Stimulated activated naive B cell treated with anti-CD40 and anti-IgM and Interleukin-4, amounts not matched to agents 10 μg/mL and 1 μg/mL and 100 μg/mL, for 72 hours (primary cell): ENCODE results near the gene RAD9A.

Experiments used
- ATAC-seq, 2 donors: fragments of 150-1000 bp; cut with Tn5 transposase; replicated peaks; 2 replicates each; pipeline ENCODE4 v1.10.0; 2021; ENCODE audit warnings: moderate library complexity in 1 of 2
- DNase-seq: peaks from one replicate; pipeline ENCODE4 v3.0.0; 2021
- H3K27ac Mint-ChIP-seq: one replicate; pipeline ENCODE4 v1.8.0; 2022; ENCODE audit warnings: mild to moderate bottlenecking, mixed read lengths
- H3K27me3 Mint-ChIP-seq, 2 donors: one replicate each; pipeline ENCODE4 v1.8.0; 2022; ENCODE audit warnings: mixed read lengths in 2 of 2
- H3K36me3 Mint-ChIP-seq, 2 donors: one replicate each; pipeline ENCODE4 v1.8.0; 2022; ENCODE audit warnings: mixed read lengths in 2 of 2, mild to moderate bottlenecking in 1 of 2
- H3K4me1 Mint-ChIP-seq, 2 donors: one replicate each; pipeline ENCODE4 v1.8.0; 2022; ENCODE audit warnings: mixed read lengths in 2 of 2, mild to moderate bottlenecking in 1 of 2
- H3K4me3 Mint-ChIP-seq, 2 donors: one replicate each; pipeline ENCODE4 v1.8.0; 2022; ENCODE audit warnings: mild to moderate bottlenecking in 2 of 2, mixed read lengths in 2 of 2, moderate library complexity in 1 of 2
- H3K9me3 Mint-ChIP-seq, 2 donors: one replicate each; pipeline ENCODE4 v1.8.0; 2022; ENCODE audit warnings: mixed read lengths in 2 of 2, mild to moderate bottlenecking in 1 of 2

Gene RAD9A

DNA sequence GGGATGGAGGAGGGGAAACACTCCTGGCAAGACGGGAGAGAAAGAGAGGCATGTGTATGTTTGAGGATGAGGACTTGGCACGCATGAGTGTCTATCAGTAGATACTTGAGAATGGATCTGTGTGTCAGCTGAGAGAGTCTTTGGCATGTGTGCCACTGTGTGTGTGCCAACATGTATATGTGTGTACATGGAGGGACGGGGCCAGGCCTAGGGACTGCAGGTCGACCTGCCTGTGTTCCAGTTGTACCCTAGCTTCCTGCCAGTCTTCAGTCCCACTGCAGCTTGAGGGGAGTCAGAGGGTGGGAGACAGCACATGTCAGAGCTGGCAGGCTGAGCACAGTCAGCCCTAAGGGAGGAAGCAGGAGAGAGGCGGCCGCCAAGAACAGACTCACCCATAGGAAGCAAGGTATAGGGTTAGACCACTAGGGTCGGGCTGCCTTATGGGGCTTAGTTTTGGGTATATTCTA, 24.0 kb upstream of the RAD9A start:
- peaks cover 28 to 60% of the 10 kb centered on the region in 2 donors for H3K36me3 Mint-ChIP-seq
- no peak for ATAC-seq
- H3K9me3 Mint-ChIP-seq, result no peaks in the 10 kb centered on the region
- H3K4me3 Mint-ChIP-seq, result peak overlapping the region; percentile 18 to 39
- peak overlapping the region; percentile 27 for H3K27ac Mint-ChIP-seq
- no peaks in the 10 kb centered on the region for H3K27me3 Mint-ChIP-seq
- no peak for DNase-seq
- peaks cover 73 to 91% of the 10 kb centered on the region in 2 donors for H3K4me1 Mint-ChIP-seq

- peaks cover 71 to 87% of the 10 kb centered on the region in 2 donors for H3K4me1 Mint-ChIP-seq
- H3K4me3 Mint-ChIP-seq, result peak overlapping the region; percentile 18 to 39
- DNase-seq, result no peak
- H3K27me3 Mint-ChIP-seq, result no peaks in the 10 kb centered on the region
- peak; percentile 41 to 55 for ATAC-seq
- peak overlapping the region; percentile 27 for H3K27ac Mint-ChIP-seq
- no peaks in the 10 kb centered on the region for H3K9me3 Mint-ChIP-seq
- peaks cover 25 to 58% of the 10 kb centered on the region in 2 donors for H3K36me3 Mint-ChIP-seq
Measured at GRCh38 chr11:67368621-67369020, 23.2 kb upstream of the RAD9A start.

DNA sequence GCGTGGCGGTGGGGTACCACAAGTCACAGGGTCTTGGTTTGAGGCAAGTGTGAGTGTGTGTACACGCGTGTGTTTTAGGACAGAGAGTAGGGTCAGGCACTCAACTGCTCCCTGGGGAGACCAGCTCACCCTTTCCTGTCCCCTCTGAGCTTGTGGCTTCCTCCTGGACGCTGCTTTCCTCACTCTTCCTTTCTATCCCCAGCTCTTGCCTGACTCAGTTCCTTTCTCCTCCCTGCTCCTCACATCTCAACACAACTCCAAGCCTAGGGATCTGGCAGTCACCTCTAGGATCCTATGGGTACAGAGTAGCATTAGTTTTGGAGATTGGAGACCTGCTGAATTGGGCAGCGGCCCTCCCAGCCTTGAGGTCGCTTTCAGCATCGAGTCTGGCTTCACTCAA, 22.5 kb upstream of the RAD9A start:
- H3K27me3 Mint-ChIP-seq, result no peaks in the 10 kb centered on the region

GRCh38 chr11:67369801-67370284, 21.9 kb upstream of the RAD9A start:
- H3K27me3 Mint-ChIP-seq, result no peaks in the 10 kb centered on the region
- no peak for ATAC-seq
- peak overlapping the region; percentile 11 to 18 for H3K4me3 Mint-ChIP-seq
- no peak overlapping the region for H3K27ac Mint-ChIP-seq
- no peak for DNase-seq
- H3K4me1 Mint-ChIP-seq, result peaks cover 72 to 87% of the 10 kb centered on the region in 2 donors
- peaks cover 20 to 49% of the 10 kb centered on the region in 2 donors for H3K36me3 Mint-ChIP-seq
- H3K9me3 Mint-ChIP-seq, result no peaks in the 10 kb centered on the region

More for the DNA sequence above, 22.5 kb upstream of the RAD9A start:
- peaks cover 25 to 54% of the 10 kb centered on the region in 2 donors for H3K36me3 Mint-ChIP-seq
- H3K4me3 Mint-ChIP-seq, result peak overlapping the region; percentile 11 to 49
- ATAC-seq, result no peak
- peaks cover 71 to 87% of the 10 kb centered on the region in 2 donors for H3K4me1 Mint-ChIP-seq
- peak overlapping the region; percentile 68 for H3K27ac Mint-ChIP-seq
- no peak for DNase-seq
- no peaks in the 10 kb centered on the region for H3K9me3 Mint-ChIP-seq

- H3K36me3 Mint-ChIP-seq, result peaks cover 14 to 42% of the 10 kb centered on the region in 2 donors
- H3K4me1 Mint-ChIP-seq, result peaks cover 68 to 81% of the 10 kb centered on the region in 2 donors
- no peak for DNase-seq
- peak overlapping the region; percentile 65 to 92 for H3K4me3 Mint-ChIP-seq
- H3K9me3 Mint-ChIP-seq, result no peaks in the 10 kb centered on the region
- H3K27me3 Mint-ChIP-seq, result no peaks in the 10 kb centered on the region
- ATAC-seq, result no peak
- peak overlapping the region; percentile 68 for H3K27ac Mint-ChIP-seq
Measured at GRCh38 chr11:67370351-67371076, 21.3 kb upstream of the RAD9A start.

DNA sequence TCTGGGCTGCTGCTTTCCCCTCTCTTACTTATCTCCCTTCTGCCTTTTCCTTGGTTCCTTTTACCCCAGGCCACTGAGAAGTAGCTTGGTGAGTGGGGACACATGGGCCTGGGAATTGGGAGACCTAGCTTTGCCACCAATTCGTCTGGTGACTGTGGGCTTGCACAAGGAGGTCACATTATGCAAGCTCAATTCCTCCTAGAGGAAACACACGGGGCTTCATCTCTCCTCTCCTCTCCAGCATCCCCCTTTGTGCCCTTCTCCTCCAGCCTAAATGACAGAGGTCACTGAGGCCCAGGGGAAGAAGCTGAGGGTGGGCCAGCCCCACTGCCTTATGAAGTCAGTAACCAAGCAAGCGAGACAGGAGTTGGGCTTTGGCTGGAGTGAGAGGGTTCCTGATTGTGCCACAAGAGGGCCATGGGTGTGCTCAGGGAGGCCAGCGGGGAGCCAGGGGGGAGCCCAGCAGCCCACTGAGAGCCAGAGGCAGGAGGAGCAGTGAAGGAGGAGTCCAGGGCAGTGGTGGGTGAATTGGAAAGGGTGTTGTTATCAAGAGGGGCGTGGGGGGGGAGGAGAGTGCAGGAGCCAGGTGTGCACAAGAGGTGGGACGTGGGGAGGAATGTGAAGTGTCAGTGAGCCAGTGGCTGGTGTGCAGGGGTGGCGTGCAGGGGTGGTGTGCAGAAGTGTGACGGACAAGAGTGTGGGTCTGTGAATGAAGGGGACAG, 20.4 kb upstream of the RAD9A start:
- peak overlapping the region; percentile 85 to 92 for H3K4me3 Mint-ChIP-seq
- H3K36me3 Mint-ChIP-seq, result peaks cover 6 to 34% of the 10 kb centered on the region in 2 donors
- no peaks in the 10 kb centered on the region for H3K9me3 Mint-ChIP-seq
- no peaks in the 10 kb centered on the region for H3K27me3 Mint-ChIP-seq
- ATAC-seq (peak; percentile 41), DNase-seq (no peak)
- H3K27ac Mint-ChIP-seq, result peak overlapping the region; percentile 95
- H3K4me1 Mint-ChIP-seq, result peaks cover 60 to 73% of the 10 kb centered on the region in 2 donors

- Mint-ChIP-seq H3K4me1 (peaks cover 56 to 70% of the 10 kb centered on the region in 2 donors), H3K27me3 (no peaks in the 10 kb centered on the region)
Measured at GRCh38 chr11:67371911-67372320, 19.9 kb upstream of the RAD9A start.

DNA sequence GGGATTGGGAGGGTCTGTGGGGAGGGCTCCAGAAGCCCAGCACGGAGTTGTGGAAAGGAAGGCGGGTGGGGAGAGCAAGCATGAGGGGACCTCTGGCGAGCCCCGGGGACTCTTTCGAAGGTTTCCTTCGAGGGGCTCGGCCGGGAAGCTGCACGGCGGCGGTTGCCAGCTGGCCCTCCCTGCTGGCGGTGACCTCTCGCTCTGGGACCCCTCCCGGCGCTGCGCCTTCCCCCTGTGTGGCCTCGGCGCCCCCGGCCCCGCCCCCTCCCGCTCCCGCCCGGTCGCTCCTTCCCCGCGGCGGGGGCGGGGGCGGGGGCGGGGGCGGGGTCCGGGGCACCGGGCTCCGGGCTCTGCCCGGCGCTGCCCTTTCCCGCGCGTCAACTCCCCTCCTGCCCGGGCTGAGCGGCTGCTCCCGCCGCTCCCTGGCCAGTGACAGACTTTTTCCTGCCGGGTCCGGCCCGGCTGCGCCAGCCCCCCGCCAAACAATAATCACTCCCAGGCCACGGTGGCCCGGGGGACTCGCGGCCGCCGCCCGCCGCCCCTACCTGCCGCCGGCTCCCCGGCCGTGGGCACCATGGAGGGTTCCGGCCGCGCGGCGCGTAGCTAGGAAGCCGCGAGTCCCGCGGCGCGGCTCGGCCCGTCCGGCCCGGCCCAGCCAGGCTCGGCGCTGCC, 19.3 kb upstream of the RAD9A start:
- DNase-seq (no peak), ATAC-seq (no peak)
- no peaks in the 10 kb centered on the region for H3K9me3 Mint-ChIP-seq
- H3K4me1 Mint-ChIP-seq, result peaks cover 55 to 67% of the 10 kb centered on the region in 2 donors
- peak overlapping the region; percentile 92 to 93 for H3K4me3 Mint-ChIP-seq
- H3K36me3 Mint-ChIP-seq, result peaks cover 5 to 32% of the 10 kb centered on the region in 2 donors
- no peaks in the 10 kb centered on the region for H3K27me3 Mint-ChIP-seq
- peak overlapping the region; percentile 95 for H3K27ac Mint-ChIP-seq

More at GRCh38 chr11:67371911-67372320, 19.9 kb upstream of the RAD9A start:
- no peaks in the 10 kb centered on the region for H3K9me3 Mint-ChIP-seq
- peak; percentile 4 to 11 for ATAC-seq
- peak overlapping the region; percentile 95 for H3K27ac Mint-ChIP-seq
- no peak for DNase-seq
- H3K36me3 Mint-ChIP-seq, result peaks cover 5 to 32% of the 10 kb centered on the region in 2 donors
- H3K4me3 Mint-ChIP-seq, result peak overlapping the region; percentile 85 to 92

GRCh38 chr11:67372993-67373647, 18.7 kb upstream of the RAD9A start, which contains the start of gene CLCF1:
Gene CLCF1 (minus strand): TSS chr11:67373598. CDS start chr11:67373539, 59 bp downstream.
- no peaks in the 10 kb centered on the region for H3K9me3 Mint-ChIP-seq
- DNase-seq (no peak), ATAC-seq (peak; percentile 30 to 33)
- peaks cover 3 to 27% of the 10 kb centered on the region in 2 donors for H3K36me3 Mint-ChIP-seq
- peaks cover 49 to 61% of the 10 kb centered on the region in 2 donors for H3K4me1 Mint-ChIP-seq
- H3K27me3 Mint-ChIP-seq, result no peaks in the 10 kb centered on the region
- H3K27ac Mint-ChIP-seq, result peak within 1 kb of the TSS; percentile 97
- peak within 1 kb of the TSS; percentile 93 for H3K4me3 Mint-ChIP-seq

- peak; percentile 72 for DNase-seq
- Mint-ChIP-seq H3K4me3 (peak overlapping the region; percentile 93), H3K27me3 (no peaks in the 10 kb centered on the region), H3K36me3 (peaks cover 3 to 22% of the 10 kb centered on the region in 2 donors), H3K27ac (peak overlapping the region; percentile 97), H3K4me1 (peaks cover 49 to 60% of the 10 kb centered on the region in 2 donors), H3K9me3 (no peaks in the 10 kb centered on the region)
- ATAC-seq, result peak; percentile 60 to 66
Measured at GRCh38 chr11:67373648-67374570, 17.9 kb upstream of the RAD9A start.

GRCh38 chr11:67374571-67375281, 17.1 kb upstream of the RAD9A start:
- ATAC-seq (no peak), DNase-seq (no peak)
- H3K36me3 Mint-ChIP-seq, result peaks cover 3 to 19% of the 10 kb centered on the region in 2 donors
- H3K4me1 Mint-ChIP-seq, result peaks cover 49 to 60% of the 10 kb centered on the region in 2 donors
- no peaks in the 10 kb centered on the region for H3K9me3 Mint-ChIP-seq
- peak overlapping the region; percentile 91 to 93 for H3K4me3 Mint-ChIP-seq
- no peaks in the 10 kb centered on the region for H3K27me3 Mint-ChIP-seq
- H3K27ac Mint-ChIP-seq, result peak overlapping the region; percentile 39

- peaks cover 3 to 18% of the 10 kb centered on the region in 2 donors for H3K36me3 Mint-ChIP-seq
- H3K27ac Mint-ChIP-seq, result peak overlapping the region; percentile 65
- H3K4me1 Mint-ChIP-seq, result peaks cover 44 to 57% of the 10 kb centered on the region in 2 donors
- H3K4me3 Mint-ChIP-seq, result peak overlapping the region in 1 of 2 donors; percentile 21
- no peaks in the 10 kb centered on the region for H3K27me3 Mint-ChIP-seq
- no peaks in the 10 kb centered on the region for H3K9me3 Mint-ChIP-seq
- ATAC-seq, result no peak
- no peak for DNase-seq
Measured at GRCh38 chr11:67375320-67376055, 16.3 kb upstream of the RAD9A start.
